Left ventricle myocardium inferior (tissue), 1 donor: ENCODE data around the gene CRLF3. TPM values are rescaled to one million over a fixed set of nuclear protein-coding genes. Genes with fewer than 3 reads are reported as not detected.

ENCODE experiments used
- DNase-seq: peaks from one replicate; pipeline ENCODE4 v3.0.0-alpha.2; 2020
- H3K27ac ChIP-seq: fragments of 200-600 bp; replicated peaks from 2 replicates; pipeline ENCODE4 v1.8.0; 2021
- H3K27me3 ChIP-seq: fragments of 200-600 bp; 2 replicates; pipeline ENCODE4 v1.8.0; 2021; ENCODE audit warnings: low read depth
- H3K36me3 ChIP-seq: fragments of 200-600 bp; 2 replicates; pipeline ENCODE4 v1.8.0; 2021
- H3K4me1 ChIP-seq: fragments of 200-600 bp; 2 replicates; pipeline ENCODE4 v1.8.0; 2021
- H3K4me3 ChIP-seq: fragments of 200-600 bp; 2 replicates; pipeline ENCODE4 v1.8.0; 2021; ENCODE audit warnings: mild to moderate bottlenecking, moderate library complexity
- H3K9me3 ChIP-seq: fragments of 200-600 bp; replicated peaks from 2 replicates; pipeline ENCODE4 v1.8.0; 2021
- CTCF ChIP-seq: fragments of 200-600 bp; IDR thresholded peaks from 2 replicates; pipeline ENCODE4 v1.8.0; 2021; ENCODE audit warnings: antibody characterized with exemption, mild to moderate bottlenecking, borderline replicate concordance
- intact Hi-C: fragments of 100-400 bp; cut with micrococcal nuclease; formaldehyde crosslinking; loops from one replicate; pipeline ENCODE4 v1.11.0; 2022
- total RNA-seq: library from RNA; stranded (reverse); fragmentation: NEBNext Ultra II Directional; extraction: Animal tissue kit (Norgen Biotek cat#: 25700); gene quantifications from one replicate; pipeline ENCODE4 v1.2.1, GENCODE V29; 2021
- donor health status: DM: no; HTN: yes; CAD: no; lungs with severe emphysema.

The CRLF3 gene
- total RNA-seq, 1 donor from 2014 or later = 4.7 TPM

- peaks cover 72% of the 10 kb centered on the region for H3K36me3 ChIP-seq
- TF ChIP-seq CTCF = no peak
- intact Hi-C loops = no loop called here
- no peak for DNase-seq
- no peaks in the 10 kb centered on the region for H3K9me3 ChIP-seq
- no peaks in the 10 kb centered on the region for H3K4me1 ChIP-seq
- no peak overlapping the region for H3K27ac ChIP-seq
- H3K27me3 ChIP-seq = no peaks in the 10 kb centered on the region
- H3K4me3 ChIP-seq = no peak overlapping the region
Measured at GRCh38 chr17:30794372-30794771, 30.1 kb downstream of the CRLF3 start.

GRCh38 chr17:30793282-30793977 is 31.1 kb downstream of the CRLF3 start:
- intact Hi-C loops = no loop called here
- no peaks in the 10 kb centered on the region for H3K9me3 ChIP-seq
- H3K27ac ChIP-seq = no peak overlapping the region
- H3K36me3 ChIP-seq = peaks cover 79% of the 10 kb centered on the region
- no peak overlapping the region for H3K4me3 ChIP-seq
- no peak for DNase-seq
- no peak for TF ChIP-seq CTCF
- no peaks in the 10 kb centered on the region for H3K4me1 ChIP-seq
- no peaks in the 10 kb centered on the region for H3K27me3 ChIP-seq

GRCh38 chr17:30790279-30790678 is 34.2 kb downstream of the CRLF3 start:
- intact Hi-C loops = no loop called here
- no peaks in the 10 kb centered on the region for H3K9me3 ChIP-seq
- no peak overlapping the region for H3K4me3 ChIP-seq
- DNase-seq = no peak
- peaks cover 86% of the 10 kb centered on the region for H3K36me3 ChIP-seq
- H3K27ac ChIP-seq = no peak overlapping the region
- no peaks in the 10 kb centered on the region for H3K27me3 ChIP-seq
- TF ChIP-seq CTCF = no peak
- no peaks in the 10 kb centered on the region for H3K4me1 ChIP-seq

- Histone ChIP-seq H3K4me3 (no peak overlapping the region), H3K36me3 (peaks cover 87% of the 10 kb centered on the region), H3K4me1 (no peaks in the 10 kb centered on the region), H3K9me3 (no peaks in the 10 kb centered on the region), H3K27me3 (no peaks in the 10 kb centered on the region), H3K27ac (no peak overlapping the region)
- DNase-seq = no peak
- intact Hi-C loops = no loop called here
- no peak for TF ChIP-seq CTCF
Measured at GRCh38 chr17:30788918-30789317, 35.6 kb downstream of the CRLF3 start.

GRCh38 chr17:30782206-30782605 is 42.3 kb downstream of the CRLF3 start:
- no peaks in the 10 kb centered on the region for H3K4me1 ChIP-seq
- no peak overlapping the region for H3K27ac ChIP-seq
- H3K4me3 ChIP-seq = no peak overlapping the region
- no peak for DNase-seq
- H3K36me3 ChIP-seq = peaks cover 72% of the 10 kb centered on the region
- TF ChIP-seq CTCF = no peak
- H3K9me3 ChIP-seq = no peaks in the 10 kb centered on the region
- intact Hi-C loops = no loop called here
- no peaks in the 10 kb centered on the region for H3K27me3 ChIP-seq
